LNCAP (cell line): ENCODE data around the gene MDGA2.

Source experiments
- TF ChIP-seq, protein P1 (sequence below): fragments of 450-650 bp; IDR thresholded peaks from 2 replicates; pipeline ENCODE4 v1.5.1; 2017; ENCODE audit warnings: mild to moderate bottlenecking

Gene MDGA2

DNA sequence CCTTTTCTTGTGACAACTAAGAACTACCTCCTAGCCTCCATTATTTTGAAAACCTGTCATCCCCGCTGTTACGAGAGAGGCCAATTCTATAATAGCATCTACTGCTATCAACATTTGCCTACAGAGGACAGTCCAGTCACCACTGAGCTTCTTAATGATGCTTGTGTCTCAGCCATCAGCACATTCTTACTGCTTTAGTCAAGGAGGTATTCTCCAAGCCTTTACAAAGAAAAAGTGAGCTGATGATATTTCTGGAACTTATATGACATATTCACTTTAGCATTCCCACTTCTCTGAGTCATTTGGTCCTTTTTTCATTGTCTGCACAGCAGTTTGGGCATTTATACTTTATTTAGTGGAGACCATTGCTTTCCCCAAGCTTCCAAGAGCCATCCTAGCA is 526.1 kb downstream of the MDGA2 start:
- TF ChIP-seq, protein P1, sequence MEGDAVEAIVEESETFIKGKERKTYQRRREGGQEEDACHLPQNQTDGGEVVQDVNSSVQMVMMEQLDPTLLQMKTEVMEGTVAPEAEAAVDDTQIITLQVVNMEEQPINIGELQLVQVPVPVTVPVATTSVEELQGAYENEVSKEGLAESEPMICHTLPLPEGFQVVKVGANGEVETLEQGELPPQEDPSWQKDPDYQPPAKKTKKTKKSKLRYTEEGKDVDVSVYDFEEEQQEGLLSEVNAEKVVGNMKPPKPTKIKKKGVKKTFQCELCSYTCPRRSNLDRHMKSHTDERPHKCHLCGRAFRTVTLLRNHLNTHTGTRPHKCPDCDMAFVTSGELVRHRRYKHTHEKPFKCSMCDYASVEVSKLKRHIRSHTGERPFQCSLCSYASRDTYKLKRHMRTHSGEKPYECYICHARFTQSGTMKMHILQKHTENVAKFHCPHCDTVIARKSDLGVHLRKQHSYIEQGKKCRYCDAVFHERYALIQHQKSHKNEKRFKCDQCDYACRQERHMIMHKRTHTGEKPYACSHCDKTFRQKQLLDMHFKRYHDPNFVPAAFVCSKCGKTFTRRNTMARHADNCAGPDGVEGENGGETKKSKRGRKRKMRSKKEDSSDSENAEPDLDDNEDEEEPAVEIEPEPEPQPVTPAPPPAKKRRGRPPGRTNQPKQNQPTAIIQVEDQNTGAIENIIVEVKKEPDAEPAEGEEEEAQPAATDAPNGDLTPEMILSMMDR = no peak

DNA sequence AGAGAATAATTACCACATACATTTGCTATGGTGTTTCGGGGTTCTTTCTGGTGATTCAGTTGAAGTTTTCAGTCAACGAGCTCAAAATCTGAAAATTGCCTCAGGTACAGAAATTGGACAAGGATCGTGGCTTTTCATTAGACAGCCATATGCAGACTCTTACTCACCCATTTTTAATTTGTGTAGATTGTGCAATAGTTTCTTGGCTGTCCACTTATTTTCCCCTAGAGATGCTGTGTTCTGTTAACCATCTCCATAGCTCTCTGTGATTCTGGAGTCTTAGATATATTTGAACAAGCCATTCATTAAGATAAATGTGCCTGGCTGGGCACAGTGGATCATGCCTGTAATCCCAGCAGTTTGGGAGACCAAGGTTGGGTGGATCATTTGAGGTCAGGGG is 526.7 kb downstream of the MDGA2 start:
- TF ChIP-seq, protein P1 = no peak

DNA sequence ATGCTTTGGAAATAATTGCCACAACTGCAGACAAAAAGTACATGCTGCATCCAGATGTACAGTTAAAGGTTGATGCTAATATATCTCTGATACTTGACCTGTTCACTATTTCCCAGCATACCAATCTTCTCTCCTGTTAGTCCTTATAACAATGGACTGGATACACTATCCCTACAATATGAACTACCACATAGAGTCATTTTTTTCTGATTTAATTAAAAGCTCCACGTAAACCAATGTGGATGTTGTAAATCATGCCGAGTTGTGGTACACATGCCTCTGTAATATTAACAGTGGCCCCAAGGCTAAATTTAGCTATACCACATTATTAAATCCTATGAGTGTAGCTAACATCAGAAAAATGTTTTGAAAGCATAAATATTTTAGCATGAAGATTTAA is 554.8 kb downstream of the MDGA2 start:
- TF ChIP-seq, protein P1 = no peak

DNA sequence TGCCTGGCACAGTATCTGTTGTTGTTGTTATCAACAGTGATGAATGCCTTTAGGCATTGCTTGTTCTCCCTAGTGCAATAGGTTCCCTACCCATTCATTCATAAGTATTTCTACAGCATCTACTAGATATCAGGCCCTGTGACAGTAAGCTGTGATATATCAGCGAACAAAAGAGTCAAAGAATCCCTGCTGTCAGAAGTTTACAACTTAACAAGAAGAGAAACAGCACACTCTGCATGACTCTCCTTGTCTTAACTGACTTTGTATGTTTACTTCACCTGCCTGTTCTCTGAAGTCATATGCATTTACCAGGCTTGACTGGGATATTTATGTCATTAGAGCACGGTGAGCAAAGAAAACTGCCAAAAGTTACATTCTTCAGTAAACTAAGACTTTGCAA is 571.6 kb downstream of the MDGA2 start:
- TF ChIP-seq, protein P1 = no peak

DNA sequence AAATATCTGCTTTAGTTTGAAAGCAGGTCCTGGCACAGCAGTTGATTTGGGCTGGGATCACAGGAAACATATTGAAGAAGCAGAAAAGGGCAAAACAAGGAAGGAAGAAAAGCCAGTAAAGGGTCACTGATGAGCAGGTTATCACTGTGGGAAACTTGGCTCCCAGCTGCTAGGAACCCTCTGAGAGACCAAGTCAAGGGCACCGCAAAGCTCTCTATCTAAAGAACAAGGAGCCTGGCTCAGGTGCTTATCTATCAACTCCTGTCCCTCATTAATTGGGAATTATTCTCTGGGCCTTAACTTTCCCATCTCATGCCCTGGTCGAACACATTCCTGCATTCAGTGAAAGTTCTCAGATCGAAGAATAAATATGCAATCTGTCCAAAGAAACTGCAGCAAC is 572.9 kb downstream of the MDGA2 start:
- TF ChIP-seq, protein P1 = no peak

DNA sequence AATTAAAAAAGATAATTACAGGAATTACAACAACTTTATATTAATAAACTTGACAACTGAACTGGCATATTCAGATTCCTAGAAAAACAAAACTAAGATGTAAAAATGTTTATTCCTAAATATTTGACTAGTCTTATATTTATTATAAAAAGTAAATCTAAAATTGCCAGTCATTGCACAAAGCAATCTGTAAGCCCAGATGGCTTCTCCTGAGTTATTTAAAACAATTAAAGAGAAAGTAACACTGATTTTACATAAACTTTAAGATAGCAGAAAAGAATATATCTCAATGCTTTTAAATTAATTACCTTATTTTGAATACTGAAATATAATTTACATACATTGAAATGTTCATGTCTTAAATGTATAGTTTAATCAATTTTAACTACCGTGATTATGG is 589.7 kb downstream of the MDGA2 start:
- TF ChIP-seq, protein P1 = no peak

DNA sequence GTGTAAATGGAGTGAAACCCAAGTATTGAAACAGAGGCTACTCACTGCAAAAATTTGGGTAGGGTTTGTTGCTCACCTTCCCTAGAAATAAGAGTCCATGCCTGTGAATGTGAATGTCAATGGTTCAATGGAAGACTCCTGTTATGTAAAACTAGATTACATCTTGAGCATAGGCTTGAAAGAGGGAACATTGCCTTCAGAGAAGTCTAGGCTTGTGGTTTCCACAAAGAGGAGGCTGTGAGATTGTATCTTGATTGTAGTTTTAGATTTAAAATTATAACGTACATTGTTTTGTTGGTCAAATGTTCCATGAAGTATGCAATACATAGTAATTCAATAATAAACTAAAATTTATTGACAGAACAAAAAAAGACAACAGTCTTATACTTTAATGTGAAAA is 610.1 kb downstream of the MDGA2 start:
- TF ChIP-seq, protein P1 = no peak

DNA sequence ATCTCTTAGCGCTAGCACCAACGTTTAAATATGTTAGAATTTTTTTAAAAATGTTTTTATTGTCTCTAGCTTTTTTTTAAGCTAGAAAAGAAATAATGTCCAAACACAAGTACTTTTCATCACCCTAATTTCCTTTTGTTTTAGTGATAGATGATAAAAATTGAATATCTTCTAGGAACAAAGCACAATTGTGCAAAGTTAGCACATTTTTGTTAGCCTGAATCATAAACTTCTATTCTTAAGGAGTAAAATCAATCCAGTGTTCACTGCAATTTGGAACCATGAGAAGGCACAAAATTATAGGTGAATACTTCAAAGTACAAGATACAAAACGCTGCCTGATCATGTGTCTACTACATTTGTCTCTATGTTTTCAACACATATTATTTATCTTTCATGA is 615.4 kb downstream of the MDGA2 start:
- TF ChIP-seq, protein P1 = no peak
